ENCODE measurements around the gene SSBP1.

DNA sequence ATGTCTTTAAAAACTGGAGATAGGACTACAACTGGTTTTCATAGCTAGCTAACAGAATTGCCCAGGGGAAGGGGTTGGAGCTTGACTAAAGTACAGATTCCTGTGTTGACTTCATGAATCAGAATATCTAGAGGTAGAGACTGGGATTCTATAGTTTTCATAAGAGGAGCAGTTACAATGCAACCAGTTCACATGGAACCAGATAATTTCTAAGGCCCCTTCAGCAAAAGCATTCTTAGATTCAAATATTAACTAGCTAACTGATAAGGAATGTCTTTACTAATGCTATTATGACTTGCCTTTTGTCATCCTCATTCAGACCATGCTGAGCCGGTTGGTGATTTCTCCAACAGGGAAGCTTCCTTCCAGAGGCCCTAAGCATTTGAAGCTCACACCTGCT, 24.3 kb upstream of the SSBP1 start:
- TF ChIP-seq, protein P1, sequence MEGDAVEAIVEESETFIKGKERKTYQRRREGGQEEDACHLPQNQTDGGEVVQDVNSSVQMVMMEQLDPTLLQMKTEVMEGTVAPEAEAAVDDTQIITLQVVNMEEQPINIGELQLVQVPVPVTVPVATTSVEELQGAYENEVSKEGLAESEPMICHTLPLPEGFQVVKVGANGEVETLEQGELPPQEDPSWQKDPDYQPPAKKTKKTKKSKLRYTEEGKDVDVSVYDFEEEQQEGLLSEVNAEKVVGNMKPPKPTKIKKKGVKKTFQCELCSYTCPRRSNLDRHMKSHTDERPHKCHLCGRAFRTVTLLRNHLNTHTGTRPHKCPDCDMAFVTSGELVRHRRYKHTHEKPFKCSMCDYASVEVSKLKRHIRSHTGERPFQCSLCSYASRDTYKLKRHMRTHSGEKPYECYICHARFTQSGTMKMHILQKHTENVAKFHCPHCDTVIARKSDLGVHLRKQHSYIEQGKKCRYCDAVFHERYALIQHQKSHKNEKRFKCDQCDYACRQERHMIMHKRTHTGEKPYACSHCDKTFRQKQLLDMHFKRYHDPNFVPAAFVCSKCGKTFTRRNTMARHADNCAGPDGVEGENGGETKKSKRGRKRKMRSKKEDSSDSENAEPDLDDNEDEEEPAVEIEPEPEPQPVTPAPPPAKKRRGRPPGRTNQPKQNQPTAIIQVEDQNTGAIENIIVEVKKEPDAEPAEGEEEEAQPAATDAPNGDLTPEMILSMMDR (IDR thresholded peaks at IDR 0.05), result no peak
- no peak for TF ChIP-seq POLR2A (IDR thresholded peaks at IDR 0.05; ENCODE audit: low read depth)

Measured in esophagus muscularis mucosa (tissue), 3 donors.